Nephron progenitor cell (in vitro differentiated cells): Measurements from ENCODE around the gene MS4A4E.

ENCODE experiments used
- DNase-seq: peaks from one replicate; pipeline ENCODE4 v3.0.0; 2021
- H3K27ac Mint-ChIP-seq: 2 replicates; pipeline ENCODE4 v1.8.0; 2021; ENCODE audit warnings: mild to moderate bottlenecking, moderate library complexity, mixed read lengths
- H3K27me3 Mint-ChIP-seq: 2 replicates; pipeline ENCODE4 v1.8.0; 2021; ENCODE audit warnings: mild to moderate bottlenecking, low read depth, mixed read lengths; ENCODE audit not compliant: poor library complexity
- H3K36me3 Mint-ChIP-seq: 2 replicates; pipeline ENCODE4 v1.8.0; 2021; ENCODE audit warnings: low read depth, mixed read lengths
- H3K4me1 Mint-ChIP-seq: 2 replicates; pipeline ENCODE4 v1.8.0; 2021; ENCODE audit warnings: mixed read lengths
- H3K4me3 Mint-ChIP-seq: 2 replicates; pipeline ENCODE4 v1.8.0; 2021; ENCODE audit warnings: mild to moderate bottlenecking, moderate library complexity, mixed read lengths
- H3K9me3 Mint-ChIP-seq: 2 replicates; pipeline ENCODE4 v1.8.0; 2021; ENCODE audit warnings: mild to moderate bottlenecking, moderate library complexity, mixed read lengths
- CTCF ChIP-seq: fragments of 200-600 bp; sonication (generic); IDR thresholded peaks from 2 replicates; pipeline ENCODE4 v1.5.0; 2021; ENCODE audit warnings: antibody characterized with exemption

Gene MS4A4E

GRCh38 chr11:60150279-60150678, 92.7 kb downstream of the MS4A4E start:
- Mint-ChIP-seq H3K27me3 (no peaks in the 10 kb centered on the region), H3K36me3 (no peaks in the 10 kb centered on the region), H3K9me3 (peaks cover 4% of the 10 kb centered on the region), H3K27ac (no peak overlapping the region), H3K4me1 (no peaks in the 10 kb centered on the region), H3K4me3 (no peak overlapping the region)
- TF ChIP-seq CTCF: no peak
- no peak for DNase-seq
